HepG2 (cell line): ENCODE measurements around the gene CCDC117. TPM values are rescaled to one million over a fixed set of nuclear protein-coding genes. Genes with fewer than 3 reads are reported as not detected.

Source experiments
- ATAC-seq: fragments of 200-7000 bp; cut with Tn5 transposase; 3 replicates; pipeline ENCODE4 v1.9.1; 2020; ENCODE audit warnings: mild to moderate bottlenecking, moderate library complexity
- BruUV-seq: library from RNA; stranded (reverse); fragments of 400-500 nt; replicated peaks from 2 replicates; lab custom pipeline; 2021; lab: Mats Ljungman, UMichigan
- CTCF ChIA-PET: fragments of 300-600 bp; formaldehyde crosslinking; extraction: SDS; loops from one replicate; lab custom pipeline; 2021; ENCODE audit warnings: low total read pairs, inconsistent platforms, low intra/inter-chr PET ratio; lab: Yijun Ruan, JAX
- POLR2A ChIA-PET: fragments of 350-600 bp; sonication (Branson Sonifier 250); formaldehyde crosslinking; loops from one replicate; lab custom pipeline; 2020; ENCODE audit warnings: antibody characterized with exemption, inconsistent platforms; lab: Yijun Ruan, JAX
- DNase-seq: peaks from one replicate; pipeline ENCODE4 v3.0.0-alpha.2; 2015; ENCODE audit warnings: low spot score
- FAIRE-seq: peaks from 3 replicates; lab custom pipeline; 2011; peaks lifted over from hg19 to GRCh38; lab: Jason Lieb, UNC
- H2AFZ ChIP-seq: one replicate; pipeline ENCODE4 v1.6.1; 2011; ENCODE audit warnings: low read length, inconsistent platforms
- H3K27ac ChIP-seq: fragments of 300-600 bp; 3 replicates; pipeline ENCODE4 v1.8.0; 2011; ENCODE audit warnings: mixed run types, mild to moderate bottlenecking, mixed read lengths, low read length, inconsistent platforms; ENCODE audit not compliant: insufficient read depth; ENCODE audit errors: extremely low read length
- H3K27me3 ChIP-seq, 2 experiments: fragments of 200-600 bp in 1 of 2; 2 replicates in 1 of 2; 3 replicates in 1 of 2; pipeline versions ENCODE4 v1.6.0 to v1.8.0; 2011; ENCODE audit warnings: low read length in 2 of 2, mild to moderate bottlenecking in 2 of 2, moderate library complexity in 2 of 2, inconsistent platforms in 1 of 2; ENCODE audit not compliant: insufficient read depth in 2 of 2, control insufficient read depth in 1 of 2
- H3K36me3 ChIP-seq, 2 experiments: fragments of 200-600 bp in 1 of 2; replicated peaks in 1 of 2; 2 replicates in 1 of 2; 3 replicates in 1 of 2; pipeline versions ENCODE4 v1.5.1 to v1.8.0; 2011; ENCODE audit warnings: low read length in 2 of 2, inconsistent platforms in 1 of 2; ENCODE audit not compliant: insufficient read depth in 2 of 2, control insufficient read depth in 1 of 2
- H3K4me1 ChIP-seq: 2 replicates; pipeline ENCODE4 v1.5.1; 2012; ENCODE audit warnings: low read length, inconsistent platforms; ENCODE audit not compliant: insufficient read depth
- H3K4me2 ChIP-seq: 2 replicates; pipeline ENCODE4 v1.6.0; 2011; ENCODE audit warnings: low read depth, low read length, inconsistent platforms
- H3K4me3 ChIP-seq, 3 experiments: fragments of 200-600 bp in 1 of 3; sonication (generic), shearing (Covaris generic) in 1 of 3; replicated peaks in 1 of 3; 2 replicates each; pipeline ENCODE4 v1.5.1; 2011 to 2016; ENCODE audit warnings: low read length in 3 of 3, inconsistent platforms in 2 of 3, low read depth in 2 of 3, mild to moderate bottlenecking in 2 of 3, control low read depth in 1 of 3, mixed read lengths in 1 of 3; ENCODE audit not compliant: insufficient read depth in 1 of 3
- H3K79me2 ChIP-seq: one replicate; pipeline ENCODE4 v1.6.1; 2011; ENCODE audit warnings: low read length, inconsistent platforms; ENCODE audit not compliant: insufficient read depth
- H3K9ac ChIP-seq: 2 replicates; pipeline ENCODE4 v1.6.0; 2011; ENCODE audit warnings: mild to moderate bottlenecking, low read depth, low read length, inconsistent platforms; ENCODE audit not compliant: insufficient read depth
- H3K9me3 ChIP-seq: 2 replicates; pipeline ENCODE4 v1.5.1; 2012; ENCODE audit warnings: mild to moderate bottlenecking, low read length
- H4K20me1 ChIP-seq: 2 replicates; pipeline ENCODE4 v1.6.0; 2011; ENCODE audit warnings: inconsistent platforms, mild to moderate bottlenecking, low read length, moderate library complexity; ENCODE audit not compliant: insufficient read depth
- ISL2 ChIP-seq: sonication (generic); formaldehyde crosslinking; IDR thresholded peaks from 2 replicates; pipeline ENCODE4 v1.5.0; 2020; ENCODE audit warnings: missing genetic modification reagents
- RAD51 ChIP-seq: fragments of 450-650 bp; IDR thresholded peaks from 2 replicates; pipeline ENCODE4 v1.6.1; 2016; ENCODE audit warnings: borderline replicate concordance
- TRAFD1 ChIP-seq: sonication (generic); formaldehyde crosslinking; IDR thresholded peaks from 2 replicates; pipeline ENCODE4 v1.5.1; 2020; ENCODE audit warnings: missing genetic modification reagents, mild to moderate bottlenecking, borderline replicate concordance
- ZBTB33 ChIP-seq: sonication (generic); formaldehyde crosslinking; IDR thresholded peaks from 2 replicates; pipeline ENCODE4 v1.4.0; 2020; ENCODE audit warnings: missing genetic modification reagents
- ZFP90 ChIP-seq: sonication (generic); formaldehyde crosslinking; IDR thresholded peaks from 2 replicates; pipeline ENCODE4 v1.8.0; 2022; ENCODE audit warnings: missing genetic modification reagents, mild to moderate bottlenecking, inconsistent platforms, borderline replicate concordance
- ZMYM4 ChIP-seq: sonication (generic); formaldehyde crosslinking; IDR thresholded peaks from 2 replicates; pipeline ENCODE4 v1.8.1; 2023; ENCODE audit warnings: mild to moderate bottlenecking, missing genetic modification reagents
- WGBS: methylation state at CpG from one replicate; pipeline ENCODE4 v1.1.6; 2017; ENCODE audit warnings: low lambda C conversion rate; 5-methylcytosine and 5-hydroxymethylcytosine counted together
- in situ Hi-C: cut with HindIII; loops from 2 replicates; pipeline ENCODE4 v1.10.0; 2017; ENCODE audit warnings: low pct_unique_long_range_greater_than_20kb; ENCODE audit not compliant: extremely low pct_ligation_motif_present
- intact Hi-C: fragments of 100-400 bp; cut with micrococcal nuclease; formaldehyde crosslinking; loops from one replicate; pipeline ENCODE4 v1.10.0; 2022; ENCODE audit not compliant: unreplicated experiment
- polyA plus RNA-seq, 8 experiments: library from polyadenylated mRNA; depleted of rRNA in 3 of 8; stranded (reverse) in 7 of 8; unstranded in 1 of 8; fragments of >200 nt; fragmentation: Illumina TruSeq in 4 of 8; extraction: Trizol in 4 of 8; gene quantifications; 2 replicates each; pipeline versions ENCODE4 v1.2.1 to v1.2.3, GENCODE V29; 2011 to 2016; ENCODE audit warnings: low read depth in 4 of 8, missing spikeins in 1 of 8, mixed read lengths in 1 of 8; ENCODE audit not compliant: insufficient read depth in 1 of 8
- total RNA-seq, 5 experiments: library from RNA; depleted of rRNA; stranded (reverse); fragments of >200 nt; fragmentation: Illumina TruSeq; extraction: Trizol; gene quantifications; 2 replicates each; pipeline ENCODE4 v1.2.3, GENCODE V29; 2016; ENCODE audit warnings: low read depth in 1 of 5
- TF ChIP-seq, protein P1 (sequence below): sonication (generic); formaldehyde crosslinking; IDR thresholded peaks from 2 replicates; pipeline ENCODE4 v1.4.0; 2020; ENCODE audit warnings: missing genetic modification reagents, mild to moderate bottlenecking, borderline replicate concordance

The CCDC117 gene
- total and polyA plus RNA-seq, 2 of the 13 experiments (the other 11 are each of a cell fraction or from before 2014, with no cell fraction given): 12.6 to 34.2 TPM

GRCh38 chr22:28769394-28770085 is 3.0 kb upstream of the CCDC117 start:
- no peaks in the 10 kb centered on the region for H3K9me3 ChIP-seq
- FAIRE-seq: no peak
- no peak overlapping the region for H3K27ac ChIP-seq
- TF ChIP-seq RAD51: no peak
- 0 out of 2 replicates have a peak, but pooled peaks have one; percentile 0 for TF ChIP-seq ZMYM4 (CRISPR knock-in tag)
- peak; percentile 76 for TF ChIP-seq ZBTB33 (CRISPR knock-in tag)
- no peak for TF ChIP-seq TRAFD1
- no peak for TF ChIP-seq ISL2
- TF ChIP-seq, protein P1, sequence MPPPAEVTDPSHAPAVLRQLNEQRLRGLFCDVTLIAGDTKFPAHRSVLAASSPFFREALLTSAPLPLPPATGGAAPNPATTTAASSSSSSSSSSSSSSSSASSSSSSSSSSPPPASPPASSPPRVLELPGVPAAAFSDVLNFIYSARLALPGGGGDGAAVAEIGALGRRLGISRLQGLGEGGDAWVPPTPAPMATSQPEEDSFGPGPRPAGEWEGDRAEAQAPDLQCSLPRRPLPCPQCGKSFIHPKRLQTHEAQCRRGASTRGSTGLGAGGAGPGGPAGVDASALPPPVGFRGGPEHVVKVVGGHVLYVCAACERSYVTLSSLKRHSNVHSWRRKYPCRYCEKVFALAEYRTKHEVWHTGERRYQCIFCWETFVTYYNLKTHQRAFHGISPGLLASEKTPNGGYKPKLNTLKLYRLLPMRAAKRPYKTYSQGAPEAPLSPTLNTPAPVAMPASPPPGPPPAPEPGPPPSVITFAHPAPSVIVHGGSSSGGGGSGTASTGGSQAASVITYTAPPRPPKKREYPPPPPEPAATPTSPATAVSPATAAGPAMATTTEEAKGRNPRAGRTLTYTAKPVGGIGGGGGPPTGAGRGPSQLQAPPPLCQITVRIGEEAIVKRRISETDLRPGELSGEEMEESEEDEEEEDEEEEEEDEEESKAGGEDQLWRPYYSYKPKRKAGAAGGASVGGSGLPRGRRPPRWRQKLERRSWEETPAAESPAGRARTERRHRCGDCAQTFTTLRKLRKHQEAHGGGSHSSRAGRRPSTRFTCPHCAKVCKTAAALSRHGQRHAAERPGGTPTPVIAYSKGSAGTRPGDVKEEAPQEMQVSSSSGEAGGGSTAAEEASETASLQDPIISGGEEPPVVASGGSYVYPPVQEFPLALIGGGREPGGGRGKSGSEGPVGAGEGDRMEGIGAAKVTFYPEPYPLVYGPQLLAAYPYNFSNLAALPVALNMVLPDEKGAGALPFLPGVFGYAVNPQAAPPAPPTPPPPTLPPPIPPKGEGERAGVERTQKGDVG (CRISPR knock-in tag): 0 out of 2 replicates have a peak, but pooled peaks have one; percentile 31
- TF ChIP-seq ZFP90: no peak
- CTCF ChIA-PET: no interaction called here
- POLR2A ChIA-PET: interaction anchor here (1.0 to 2.1 kb wide), 3 partner anchors 15 to 31 kb away, joined by 3 to 7 read pairs (median 6); partner anchors contain the start of gene XBP1
- H2AFZ ChIP-seq: no peak overlapping the region
- H3K27me3 ChIP-seq: no peaks in the 10 kb centered on the region; a peak in 1 of 5 replicates
- DNase-seq: peak; percentile 14
- no peak overlapping the region for H3K4me2 ChIP-seq
- H3K36me3 ChIP-seq: 0 out of 5 replicates have a peak, but pooled peaks cover 0 to 2% of the 10 kb centered on the region in 2 experiments
- H3K9ac ChIP-seq: no peak overlapping the region
- H3K4me3 ChIP-seq: no peak overlapping the region
- whole genome bisulfite sequencing: 89% methylated on average over 14 of the region's 14 CpGs
- in situ Hi-C loops: no loop called here
- H3K4me1 ChIP-seq: peaks cover 51% of the 10 kb centered on the region
- H3K79me2 ChIP-seq: peaks cover 15% of the 10 kb centered on the region
- intact Hi-C loops: no loop called here
- no peaks in the 10 kb centered on the region for H4K20me1 ChIP-seq
- no TSS peak for BruUV-seq
- no peak for ATAC-seq
